ENCODE results near the gene CYSRT1. TPM values are rescaled to one million over a fixed set of nuclear protein-coding genes. Genes with fewer than 3 reads are reported as not detected.

The CYSRT1 gene
- total and polyA plus RNA-seq, 2 donors, result 0.57 to 2.8 TPM

DNA sequence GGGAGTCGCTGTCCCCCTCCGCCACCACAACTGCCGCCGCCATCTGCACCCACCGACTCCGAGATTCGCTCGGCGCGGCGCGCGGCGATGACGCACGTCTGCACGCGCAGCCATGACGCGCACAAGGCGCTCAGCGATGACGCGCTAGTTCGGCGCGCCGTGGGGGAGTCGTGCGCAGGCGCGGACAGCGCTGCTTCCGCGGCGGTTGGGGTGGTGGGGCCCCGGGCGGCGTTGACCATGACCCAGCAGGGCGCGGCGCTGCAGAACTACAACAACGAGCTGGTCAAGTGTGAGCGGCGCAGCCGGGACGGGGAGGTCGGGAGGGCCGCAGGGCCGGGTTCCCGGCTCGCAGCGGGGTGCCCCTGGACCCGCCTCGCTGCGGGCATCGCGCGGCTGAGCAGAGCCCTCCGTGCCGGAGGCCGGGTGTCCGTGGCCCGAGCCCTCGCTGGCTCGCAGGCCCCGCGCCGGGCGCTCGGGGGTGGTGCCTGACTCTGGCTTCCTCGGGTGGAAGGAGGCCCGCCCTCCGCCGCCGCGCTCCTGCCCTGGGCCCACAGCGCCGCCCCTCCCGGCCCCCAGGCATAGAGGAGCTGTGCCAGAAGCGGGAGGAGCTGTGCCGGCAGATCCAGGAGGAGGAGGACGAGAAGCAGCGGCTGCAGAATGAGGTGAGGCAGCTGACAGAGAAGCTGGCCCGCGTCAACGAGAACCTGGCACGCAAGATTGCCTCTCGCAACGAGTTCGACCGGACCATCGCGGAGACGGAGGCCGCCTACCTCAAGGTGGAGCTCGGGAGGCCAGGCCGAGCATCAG lies 36.3 kb upstream of the CYSRT1 start, which contains the start of the genes ANAPC2 and SSNA1:
TSS of gene ANAPC2 (minus strand) at position 71 of the 807 bp plus-strand sequence. CDS start at position 43, 28 bp downstream.
TSS of gene SSNA1 (plus strand) at position 187 of the 807 bp plus-strand sequence. CDS start at position 238, 51 bp downstream.
- peaks cover 35 to 55% of the 10 kb centered on the region in 2 donors for H3K36me3 ChIP-seq (ENCODE audit: control insufficient read depth in 2 of 2, insufficient read depth in 2 of 2, low read length in 1 of 2)
- WGBS, result under 1% methylated on average over 98 of the region's 98 CpGs

GRCh38 chr9:137189297-137190295 lies 35.4 kb upstream of the CYSRT1 start:
- Histone ChIP-seq H3K4me3 (ENCODE audit: low read length in 2 of 2) (peak overlapping the region; percentile 90 to 99), H3K27ac (ENCODE audit: low read depth in 1 of 2, low read length in 1 of 2) (peak overlapping the region; percentile 76 to 95), H3K27me3 (ENCODE audit: control insufficient read depth in 2 of 2, insufficient read depth in 1 of 2, low read length in 1 of 2) (no peaks in the 10 kb centered on the region), H3K9me3 (ENCODE audit: control insufficient read depth in 2 of 2, insufficient read depth in 1 of 2, low read length in 1 of 2) (no peaks in the 10 kb centered on the region), H3K36me3 (ENCODE audit: control insufficient read depth in 2 of 2, insufficient read depth in 2 of 2, low read length in 1 of 2) (peaks cover 30 to 46% of the 10 kb centered on the region in 2 donors), H3K4me1 (ENCODE audit: control insufficient read depth in 2 of 2, insufficient read depth in 2 of 2, low read length in 2 of 2) (peaks cover 18 to 26% of the 10 kb centered on the region in 2 donors)
- WGBS, result 47% methylated on average over 23 of the region's 23 CpGs
- no peak for DNase-seq (ENCODE audit: low read depth in 6 of 9, low spot score in 9 of 9)

More for the DNA sequence above, 36.3 kb upstream of the CYSRT1 start, which contains the start of the genes ANAPC2 and SSNA1:
- H3K27me3 ChIP-seq (ENCODE audit: control insufficient read depth in 2 of 2, insufficient read depth in 1 of 2, low read length in 1 of 2), result no peaks in the 10 kb centered on the region
- peaks cover 18 to 25% of the 10 kb centered on the region in 2 donors for H3K4me1 ChIP-seq (ENCODE audit: control insufficient read depth in 2 of 2, insufficient read depth in 2 of 2, low read length in 2 of 2)
- peak within 1 kb of the TSS; percentile 76 to 95 for H3K27ac ChIP-seq (ENCODE audit: low read depth in 1 of 2, low read length in 1 of 2)
- DNase-seq (ENCODE audit: low read depth in 6 of 9, low spot score in 9 of 9), result peak; percentile 75 to 98 (median 94)
- H3K4me3 ChIP-seq (ENCODE audit: low read length in 2 of 2), result peak within 1 kb of the TSS; percentile 90 to 99
- no peaks in the 10 kb centered on the region for H3K9me3 ChIP-seq (ENCODE audit: control insufficient read depth in 2 of 2, insufficient read depth in 1 of 2, low read length in 1 of 2)

GRCh38 chr9:137190315-137190856 lies 34.6 kb upstream of the CYSRT1 start:
- no peaks in the 10 kb centered on the region for H3K27me3 ChIP-seq (ENCODE audit: control insufficient read depth in 2 of 2, insufficient read depth in 1 of 2, low read length in 1 of 2)
- H3K36me3 ChIP-seq (ENCODE audit: control insufficient read depth in 2 of 2, insufficient read depth in 2 of 2, low read length in 1 of 2), result peaks cover 26 to 38% of the 10 kb centered on the region in 2 donors
- no peak for DNase-seq (ENCODE audit: low read depth in 6 of 9, low spot score in 9 of 9)
- WGBS, result 93% methylated on average over 9 of the region's 9 CpGs
- H3K27ac ChIP-seq (ENCODE audit: low read depth in 1 of 2, low read length in 1 of 2), result no peak overlapping the region
- H3K9me3 ChIP-seq (ENCODE audit: control insufficient read depth in 2 of 2, insufficient read depth in 1 of 2, low read length in 1 of 2), result no peaks in the 10 kb centered on the region
- no peak overlapping the region for H3K4me3 ChIP-seq (ENCODE audit: low read length in 2 of 2)
- peaks cover 18 to 29% of the 10 kb centered on the region in 2 donors for H3K4me1 ChIP-seq (ENCODE audit: control insufficient read depth in 2 of 2, insufficient read depth in 2 of 2, low read length in 2 of 2)

- no peak overlapping the region for H3K27ac ChIP-seq (ENCODE audit: low read depth in 1 of 2, low read length in 1 of 2)
- H3K36me3 ChIP-seq (ENCODE audit: control insufficient read depth in 2 of 2, insufficient read depth in 2 of 2, low read length in 1 of 2), result peaks cover 26 to 29% of the 10 kb centered on the region in 2 donors
- peaks cover 18 to 29% of the 10 kb centered on the region in 2 donors for H3K4me1 ChIP-seq (ENCODE audit: control insufficient read depth in 2 of 2, insufficient read depth in 2 of 2, low read length in 2 of 2)
- no peak for DNase-seq (ENCODE audit: low read depth in 6 of 9, low spot score in 9 of 9)
- H3K9me3 ChIP-seq (ENCODE audit: control insufficient read depth in 2 of 2, insufficient read depth in 1 of 2, low read length in 1 of 2), result no peaks in the 10 kb centered on the region
- no peaks in the 10 kb centered on the region for H3K27me3 ChIP-seq (ENCODE audit: control insufficient read depth in 2 of 2, insufficient read depth in 1 of 2, low read length in 1 of 2)
- H3K4me3 ChIP-seq (ENCODE audit: low read length in 2 of 2), result no peak overlapping the region
- WGBS, result 95% methylated on average over 3 of the region's 3 CpGs
Measured at GRCh38 chr9:137191245-137191644, 33.7 kb upstream of the CYSRT1 start.

DNA sequence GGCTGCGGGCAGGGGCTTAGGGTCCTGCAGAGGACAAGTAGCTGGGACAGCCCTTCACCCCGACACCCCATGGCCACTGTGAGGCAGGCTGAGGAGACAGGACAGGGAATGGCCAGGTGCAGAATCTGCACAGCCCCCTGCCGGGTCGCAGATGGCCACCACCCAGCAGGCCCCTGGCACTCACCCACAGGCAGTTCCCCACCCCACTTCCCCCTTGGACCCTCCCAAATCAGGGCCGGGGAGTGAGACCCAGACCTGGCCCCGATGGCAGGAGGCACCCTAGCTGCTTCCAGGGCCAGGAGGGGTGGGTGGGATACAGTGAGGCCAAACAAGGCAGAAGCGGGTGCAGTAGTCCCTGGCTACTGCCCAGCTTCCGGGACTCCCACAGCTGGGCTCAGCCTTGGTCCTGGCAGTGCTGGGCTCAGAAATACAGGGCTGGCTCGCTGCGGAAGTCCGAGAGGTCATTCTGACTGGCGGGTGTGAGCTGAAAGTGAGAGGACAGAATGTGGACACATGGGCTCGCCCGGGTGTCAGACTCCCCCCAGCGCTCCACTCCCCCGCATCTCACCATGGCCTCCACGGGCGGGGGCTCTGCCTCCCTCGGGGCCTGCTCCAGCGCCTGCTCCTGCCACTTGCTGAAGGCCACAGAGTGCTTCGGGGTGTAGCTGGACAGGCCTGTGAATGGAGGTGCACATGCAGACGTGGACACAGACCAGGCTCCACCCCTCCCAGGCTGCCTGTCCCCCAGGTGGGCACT lies 33.1 kb upstream of the CYSRT1 start:
- Histone ChIP-seq H3K27ac (ENCODE audit: low read depth in 1 of 2, low read length in 1 of 2) (no peak overlapping the region), H3K27me3 (ENCODE audit: control insufficient read depth in 2 of 2, insufficient read depth in 1 of 2, low read length in 1 of 2) (no peaks in the 10 kb centered on the region), H3K36me3 (ENCODE audit: control insufficient read depth in 2 of 2, insufficient read depth in 2 of 2, low read length in 1 of 2) (peaks cover 23 to 26% of the 10 kb centered on the region in 2 donors), H3K4me1 (ENCODE audit: control insufficient read depth in 2 of 2, insufficient read depth in 2 of 2, low read length in 2 of 2) (peaks cover 18 to 26% of the 10 kb centered on the region in 2 donors), H3K4me3 (ENCODE audit: low read length in 2 of 2) (no peak overlapping the region), H3K9me3 (ENCODE audit: control insufficient read depth in 2 of 2, insufficient read depth in 1 of 2, low read length in 1 of 2) (no peaks in the 10 kb centered on the region)
- DNase-seq (ENCODE audit: low read depth in 6 of 9, low spot score in 9 of 9), result no peak
- 97% methylated on average over 22 of the region's 22 CpGs for WGBS

DNA sequence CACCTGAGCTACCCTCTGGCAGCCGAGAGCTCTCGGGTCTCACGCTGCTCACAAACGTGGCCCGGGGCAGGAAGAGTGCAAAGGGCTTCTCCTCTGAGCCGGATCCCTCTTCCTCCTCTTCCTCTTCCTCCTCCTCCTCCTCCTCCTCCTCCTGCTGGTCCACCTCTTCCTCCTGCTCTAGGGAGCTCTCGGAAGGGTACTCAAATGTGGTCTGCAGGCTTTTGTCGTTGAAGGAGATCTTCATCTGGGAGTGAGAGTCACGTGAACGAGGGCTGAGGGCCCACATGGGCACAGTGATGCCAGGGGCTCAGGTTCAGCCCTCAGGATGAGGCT lies 32.6 kb upstream of the CYSRT1 start:
- H3K4me1 ChIP-seq (ENCODE audit: control insufficient read depth in 2 of 2, insufficient read depth in 2 of 2, low read length in 2 of 2), result peaks cover 13 to 20% of the 10 kb centered on the region in 2 donors
- WGBS, result 96% methylated on average over 10 of the region's 10 CpGs
- H3K9me3 ChIP-seq (ENCODE audit: control insufficient read depth in 2 of 2, insufficient read depth in 1 of 2, low read length in 1 of 2), result no peaks in the 10 kb centered on the region
- H3K36me3 ChIP-seq (ENCODE audit: control insufficient read depth in 2 of 2, insufficient read depth in 2 of 2, low read length in 1 of 2), result peaks cover 19 to 26% of the 10 kb centered on the region in 2 donors
- H3K4me3 ChIP-seq (ENCODE audit: low read length in 2 of 2), result no peak overlapping the region
- no peak overlapping the region for H3K27ac ChIP-seq (ENCODE audit: low read depth in 1 of 2, low read length in 1 of 2)
- DNase-seq (ENCODE audit: low read depth in 6 of 9, low spot score in 9 of 9), result no peak
- peaks cover 0 to under 1% of the 10 kb centered on the region in 2 donors for H3K27me3 ChIP-seq (ENCODE audit: control insufficient read depth in 2 of 2, insufficient read depth in 1 of 2, low read length in 1 of 2)

DNA sequence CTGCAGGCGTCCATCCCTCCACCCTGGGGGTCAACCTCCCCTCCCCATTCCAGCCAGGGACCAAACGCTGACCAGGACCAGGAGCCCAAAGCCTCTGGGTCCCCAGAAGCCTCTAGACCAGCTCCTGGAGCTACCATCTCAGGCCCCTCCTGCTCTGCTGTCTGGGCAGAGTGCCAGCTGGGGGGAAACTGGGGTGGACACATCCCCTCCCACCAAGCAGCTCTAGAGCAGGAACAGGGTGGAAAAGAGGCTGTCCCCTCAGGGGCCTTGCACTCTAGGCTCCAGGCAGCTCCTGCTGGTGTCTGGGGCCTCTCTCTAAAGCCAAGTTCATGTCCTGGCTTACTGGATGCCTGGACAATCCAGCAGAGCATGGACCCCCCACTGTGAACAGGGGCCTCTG lies 32.1 kb upstream of the CYSRT1 start:
- no peak for DNase-seq (ENCODE audit: low read depth in 6 of 9, low spot score in 9 of 9)
- H3K4me1 ChIP-seq (ENCODE audit: control insufficient read depth in 2 of 2, insufficient read depth in 2 of 2, low read length in 2 of 2), result peaks cover 8 to 16% of the 10 kb centered on the region in 2 donors
- H3K9me3 ChIP-seq (ENCODE audit: control insufficient read depth in 2 of 2, insufficient read depth in 1 of 2, low read length in 1 of 2), result no peaks in the 10 kb centered on the region
- H3K27ac ChIP-seq (ENCODE audit: low read depth in 1 of 2, low read length in 1 of 2), result no peak overlapping the region
- WGBS, result 92% methylated on average over 2 of the region's 2 CpGs
- peaks cover 0 to 5% of the 10 kb centered on the region in 2 donors for H3K27me3 ChIP-seq (ENCODE audit: control insufficient read depth in 2 of 2, insufficient read depth in 1 of 2, low read length in 1 of 2)
- H3K4me3 ChIP-seq (ENCODE audit: low read length in 2 of 2), result no peak overlapping the region
- H3K36me3 ChIP-seq (ENCODE audit: control insufficient read depth in 2 of 2, insufficient read depth in 2 of 2, low read length in 1 of 2), result peaks cover 19 to 26% of the 10 kb centered on the region in 2 donors

GRCh38 chr9:137193771-137194170 lies 31.2 kb upstream of the CYSRT1 start:
- Histone ChIP-seq H3K27me3 (ENCODE audit: control insufficient read depth in 2 of 2, insufficient read depth in 1 of 2, low read length in 1 of 2) (peaks cover 0 to 14% of the 10 kb centered on the region in 2 donors), H3K36me3 (ENCODE audit: control insufficient read depth in 2 of 2, insufficient read depth in 2 of 2, low read length in 1 of 2) (peaks cover 19 to 26% of the 10 kb centered on the region in 2 donors), H3K9me3 (ENCODE audit: control insufficient read depth in 2 of 2, insufficient read depth in 1 of 2, low read length in 1 of 2) (no peaks in the 10 kb centered on the region), H3K4me3 (ENCODE audit: low read length in 2 of 2) (no peak overlapping the region), H3K27ac (ENCODE audit: low read depth in 1 of 2, low read length in 1 of 2) (no peak overlapping the region), H3K4me1 (ENCODE audit: control insufficient read depth in 2 of 2, insufficient read depth in 2 of 2, low read length in 2 of 2) (peaks cover 8 to 14% of the 10 kb centered on the region in 2 donors)
- no peak for DNase-seq (ENCODE audit: low read depth in 6 of 9, low spot score in 9 of 9)
- 91% methylated on average over 14 of the region's 14 CpGs for WGBS
